ENCODE measurements around the gene XAF1. TPM values are rescaled to one million over a fixed set of nuclear protein-coding genes. Genes with fewer than 3 reads are reported as not detected.
"Not testable (repeated sequence)": the region's sequence is repeated elsewhere in the genome, so short reads cannot be mapped to it uniquely, and the experiment has no call there.

XAF1 gene
- total and polyA plus RNA-seq, 12 donors: 12.7 to 73.4 (median 21.1) TPM

GRCh38 chr17:6761779-6762178, 5.9 kb downstream of the XAF1 start:
- intact Hi-C loops (cut with DNase I): no loop called here

GRCh38 chr17:6768447-6768846, 12.6 kb downstream of the XAF1 start:
- intact Hi-C loops (cut with DNase I): no loop called here
- 88 to 99% (median 94%) methylated on average over 2 of the region's 2 CpGs for WGBS, 4 donors

More at GRCh38 chr17:6761779-6762178, 5.9 kb downstream of the XAF1 start:
- H3K36me3 ChIP-seq (replicated peaks in 1 of 2): peaks cover 0 to 76% of the 10 kb centered on the region in 2 donors
- H3K4me1 ChIP-seq (replicated peaks in 1 of 2): peaks cover 0 to 7% of the 10 kb centered on the region in 2 donors
- H3K4me3 ChIP-seq: no peak overlapping the region
- TF ChIP-seq POLR2A (IDR thresholded peaks at IDR 0.05): no peak
- TF ChIP-seq CTCF (IDR thresholded peaks at IDR 0.05): no peak
- no peak for DNase-seq
- 84 to 95% (median 89%) methylated on average over 8 of the region's 8 CpGs for WGBS, 4 donors
- no peak overlapping the region for H3K27ac ChIP-seq
- no peaks in the 10 kb centered on the region for H3K9me3 ChIP-seq (replicated peaks in 1 of 3)
- H3K27me3 ChIP-seq: no peaks in the 10 kb centered on the region

GRCh38 chr17:6772016-6772415, 16.2 kb downstream of the XAF1 start:
- TF ChIP-seq POLR2A (IDR thresholded peaks at IDR 0.05) (no peak), CTCF (IDR thresholded peaks at IDR 0.05) (no peak)
- Histone ChIP-seq H3K27ac (no peak overlapping the region), H3K4me1 (replicated peaks in 1 of 2) (no peaks in the 10 kb centered on the region), H3K9me3 (replicated peaks in 1 of 3) (peaks cover 0 to 24% (median 7%) of the 10 kb centered on the region in 3 donors), H3K36me3 (replicated peaks in 1 of 2) (peaks cover 0 to 52% of the 10 kb centered on the region in 2 donors), H3K27me3 (no peaks in the 10 kb centered on the region), H3K4me3 (no peak overlapping the region)
- intact Hi-C loops (cut with DNase I): loop anchor here in 1 of 2 donors (10.0 kb wide), 1 partner anchor 107 kb away; no protein-coding TSS in a partner anchor
- no peak for DNase-seq
- 86 to 97% (median 94%) methylated on average over 1 of the region's 1 CpG for WGBS, 4 donors

More at GRCh38 chr17:6768447-6768846, 12.6 kb downstream of the XAF1 start:
- Histone ChIP-seq H3K4me1 (replicated peaks in 1 of 2) (no peaks in the 10 kb centered on the region), H3K27me3 (no peaks in the 10 kb centered on the region), H3K36me3 (replicated peaks in 1 of 2) (peaks cover 0 to 87% of the 10 kb centered on the region in 2 donors), H3K4me3 (no peak overlapping the region), H3K27ac (no peak overlapping the region), H3K9me3 (replicated peaks in 1 of 3) (peaks cover 0 to 20% (median 7%) of the 10 kb centered on the region in 3 donors)
- TF ChIP-seq POLR2A (IDR thresholded peaks at IDR 0.05): no peak
- TF ChIP-seq CTCF (IDR thresholded peaks at IDR 0.05): no peak
- DNase-seq: no peak

- H3K9me3 ChIP-seq (replicated peaks in 1 of 3); H3K4me1 ChIP-seq (replicated peaks in 1 of 2); DNase-seq; H3K27ac ChIP-seq; H3K27me3 ChIP-seq; H3K4me3 ChIP-seq: not testable (repeated sequence)
- peaks cover 0 to 32% of the 10 kb centered on the region in 2 donors for H3K36me3 ChIP-seq (replicated peaks in 1 of 2)
- intact Hi-C loops (cut with DNase I): loop anchor here in 1 of 2 donors (10.0 kb wide), 1 partner anchor 110 kb away; no protein-coding TSS in a partner anchor
- WGBS, 4 donors: 92 to 97% (median 95%) methylated on average over 8 of the region's 8 CpGs
Observed at GRCh38 chr17:6774906-6775305, 19.1 kb downstream of the XAF1 start.

GRCh38 chr17:6775871-6776405, 20.1 kb downstream of the XAF1 start, which contains the start of gene FBXO39:
TSS of gene FBXO39 (plus strand) at chr17:6776215. CDS start at chr17:6779869, 3,654 bp downstream.
- Histone ChIP-seq H3K9me3 (replicated peaks in 1 of 3) (peaks cover 0 to 4% (median 0%) of the 10 kb centered on the region in 3 donors), H3K36me3 (replicated peaks in 1 of 2) (peaks cover 0 to 22% of the 10 kb centered on the region in 2 donors), H3K27me3 (no peaks in the 10 kb centered on the region), H3K4me1 (replicated peaks in 1 of 2) (no peaks in the 10 kb centered on the region), H3K4me3 (no peak within 1 kb of the TSS), H3K27ac (no peak within 1 kb of the TSS)
- no peak for DNase-seq
- intact Hi-C loops (cut with DNase I): loop anchor here in 1 of 2 donors (10.0 kb wide), 1 partner anchor 111 kb away; no protein-coding TSS in a partner anchor
- TF ChIP-seq CTCF (IDR thresholded peaks at IDR 0.05) (no peak), POLR2A (IDR thresholded peaks at IDR 0.05) (no peak)
- WGBS, 4 donors: 0 to 6% (median 4%) methylated on average over 8 to 49 of the region's 49 CpGs
